ENCODE results near the gene MINDY2.

The MINDY2 gene

DNA sequence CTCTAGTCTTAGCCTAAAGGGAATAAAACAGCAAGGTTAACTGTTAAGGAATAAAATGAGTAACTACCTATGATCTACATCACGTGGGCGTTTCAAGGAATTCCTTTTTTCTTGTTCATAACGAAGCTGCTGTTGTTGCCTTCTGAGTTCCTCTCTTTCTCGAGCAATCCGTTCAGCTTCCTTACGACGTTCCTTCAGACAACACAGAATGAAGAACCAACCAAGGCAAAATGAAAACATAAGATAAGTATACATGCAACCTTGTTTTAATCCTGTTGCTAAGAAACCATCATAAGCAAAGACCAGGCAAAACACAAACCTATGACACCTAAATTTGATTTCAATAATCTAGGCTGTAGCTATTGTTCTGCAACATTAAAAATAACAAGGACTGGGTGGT, 118.3 kb downstream of the MINDY2 start:
- no peak for DNase-seq

DNA sequence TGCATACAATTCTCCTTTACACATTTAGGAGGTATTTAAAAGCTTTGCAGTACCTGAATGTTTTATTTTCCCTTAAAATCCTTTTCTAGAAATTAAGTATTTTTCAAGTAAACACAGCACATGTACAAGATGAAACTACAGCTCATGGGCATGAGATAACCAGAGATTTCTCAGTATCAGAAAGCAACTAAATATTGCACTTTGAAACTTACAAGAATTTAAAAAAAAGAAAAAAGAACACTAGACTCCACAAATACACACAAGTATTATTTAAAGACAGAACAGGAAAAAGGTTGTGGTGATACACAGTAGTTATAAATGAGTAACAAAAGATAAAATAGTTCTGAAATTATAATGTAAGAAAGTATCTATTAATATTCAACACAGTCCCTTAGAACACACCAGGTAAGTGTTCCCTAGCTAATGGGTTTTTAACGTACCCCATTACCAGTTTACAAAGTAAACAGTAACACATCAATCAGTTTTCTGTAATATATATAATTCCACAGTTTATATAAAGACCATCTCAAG, 127.1 kb downstream of the MINDY2 start:
- DNase-seq = no peak

DNA sequence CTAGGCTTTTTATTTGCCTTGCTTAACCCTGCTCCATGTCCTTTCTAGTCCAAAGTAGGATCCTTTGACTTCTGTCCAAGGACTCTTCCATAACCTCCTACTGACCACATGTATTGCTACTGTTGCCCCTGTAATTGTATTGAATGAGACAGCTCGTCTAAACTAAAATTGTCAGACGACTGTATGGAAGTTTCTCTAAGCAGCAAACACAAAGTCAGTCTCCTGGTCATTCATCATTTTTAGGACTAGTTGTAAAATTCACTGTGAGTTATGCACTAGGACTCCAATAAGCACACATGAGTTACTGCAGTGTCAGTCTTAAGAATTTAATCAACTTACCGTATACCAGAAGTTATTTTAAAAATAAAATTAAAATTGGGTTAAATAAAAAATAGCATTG, 129.5 kb downstream of the MINDY2 start:
- DNase-seq = no peak

DNA sequence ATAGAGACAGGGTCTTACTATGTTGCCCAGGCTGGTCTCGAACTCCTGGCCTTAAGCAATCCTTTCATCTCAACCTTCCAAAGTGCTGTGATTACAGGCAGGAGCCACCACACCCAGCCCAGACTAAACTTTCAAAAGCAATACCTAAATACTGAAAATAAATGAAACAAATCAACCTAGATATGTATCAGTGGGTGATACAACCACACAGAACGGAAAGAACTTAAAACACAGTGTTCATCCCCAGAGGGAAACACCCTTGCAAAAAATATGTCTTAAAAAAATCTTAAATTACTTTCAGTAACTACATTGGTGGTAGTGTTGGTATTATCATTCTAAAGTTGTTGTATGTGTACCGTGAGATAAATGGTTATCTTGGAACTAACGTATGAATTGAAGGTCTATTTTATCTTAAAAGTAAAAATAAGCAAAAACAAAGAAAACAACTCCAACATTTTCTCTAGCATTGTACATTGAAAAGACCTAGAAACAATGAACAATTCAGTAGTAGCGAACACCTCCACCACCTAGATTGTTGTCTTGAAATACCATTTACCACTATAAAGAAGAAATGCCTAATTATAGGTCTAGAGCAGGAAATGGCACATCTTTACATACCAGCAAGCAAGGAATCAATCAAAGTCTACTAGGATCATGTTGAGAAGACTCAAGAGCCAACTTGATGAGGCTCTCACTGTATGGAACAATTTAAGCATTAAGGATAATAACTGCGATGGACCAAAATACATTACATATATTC, 137.6 kb downstream of the MINDY2 start:
- no peak for DNase-seq

DNA sequence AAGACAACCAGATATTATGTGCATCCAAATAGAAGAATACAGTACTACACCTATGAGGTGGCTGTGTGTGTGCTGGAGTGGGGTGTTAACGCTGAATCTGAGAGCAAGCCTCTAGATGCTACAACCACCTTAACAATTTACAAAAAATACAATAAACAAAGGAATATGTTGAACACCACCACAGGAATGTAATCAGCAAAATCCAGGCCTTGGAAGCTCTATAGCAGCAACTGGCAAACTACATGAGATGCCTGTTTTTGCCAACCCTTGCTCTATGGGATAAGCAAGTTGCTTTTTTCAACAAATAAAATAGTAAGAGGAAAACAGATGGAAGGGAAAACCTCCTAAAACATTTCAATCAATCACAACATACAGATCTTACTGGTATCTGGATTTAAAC, 138.5 kb downstream of the MINDY2 start:
- DNase-seq = no peak

GRCh38 chr15:58910456-58910855, 139.4 kb downstream of the MINDY2 start:
- DNase-seq = no peak

Data from NCI-H524 (cell line).